Measurements from ENCODE around the gene MSX1. TPM values are rescaled to one million over a fixed set of nuclear protein-coding genes. Genes with fewer than 3 reads are reported as not detected.

Gene MSX1
- total RNA-seq, 1 donor from 2014 or later: not detected

DNA sequence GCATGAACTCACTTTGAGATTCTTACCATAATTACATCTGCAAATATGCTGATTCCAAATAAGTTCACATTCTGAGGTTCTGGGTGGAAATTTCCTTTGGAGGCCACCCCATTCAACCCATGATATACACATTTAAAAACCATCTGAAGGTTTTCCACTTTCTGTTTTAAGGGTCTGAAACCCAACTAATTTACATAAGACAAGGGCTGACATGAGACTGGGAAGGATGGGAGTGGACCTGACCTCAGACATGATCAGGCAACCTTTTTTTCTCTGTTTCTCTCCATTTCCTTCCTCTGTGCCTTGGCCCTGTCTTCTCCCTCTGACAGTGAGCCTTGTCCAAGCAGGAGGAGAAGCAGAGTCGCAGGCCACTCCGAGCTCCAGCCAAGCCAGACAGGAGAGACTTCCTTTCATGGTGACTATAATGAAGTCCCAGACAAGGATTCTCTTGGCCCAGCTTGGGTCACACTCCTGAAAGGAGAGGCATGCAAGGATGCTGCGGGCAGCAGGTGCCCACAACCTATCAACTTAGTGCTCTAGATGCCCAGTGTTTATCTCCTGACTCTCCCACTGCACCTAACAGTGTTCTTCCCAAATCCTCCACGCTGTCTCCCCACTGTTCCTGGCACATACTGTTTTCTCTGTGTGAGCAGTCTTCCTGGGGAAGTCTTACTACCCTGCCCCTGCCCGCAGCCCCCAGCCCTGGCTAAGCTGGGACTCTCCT lies 39.9 kb downstream of the MSX1 start:
- H3K36me3 Mint-ChIP-seq: no peaks in the 10 kb centered on the region
- no peak overlapping the region for H3K27ac Mint-ChIP-seq
- Histone ChIP-seq H3K4me1 (no peaks in the 10 kb centered on the region), H2AFZ (replicated peaks) (no peak overlapping the region), H3K27me3 (peaks cover 43% of the 10 kb centered on the region), H3K4me3 (no peak overlapping the region), H3K27ac (no peak overlapping the region), H3K36me3 (no peaks in the 10 kb centered on the region), H3F3A (ENCODE audit: low read depth) (no peaks in the 10 kb centered on the region), H3K79me2 (ENCODE audit: low read depth) (no peaks in the 10 kb centered on the region), H3K9ac (no peak overlapping the region), H3K4me2 (no peak overlapping the region), H3K9me3 (ENCODE audit: low read depth) (no peaks in the 10 kb centered on the region), H4K20me1 (ENCODE audit: low read depth) (no peaks in the 10 kb centered on the region)
- H3K27me3 Mint-ChIP-seq (ENCODE audit: insufficient read depth, low read depth): peaks cover 2% of the 10 kb centered on the region
- DNase-seq (ENCODE audit: low spot score): no peak
- H3K4me3 Mint-ChIP-seq: no peak overlapping the region
- no peaks in the 10 kb centered on the region for H3K4me1 Mint-ChIP-seq
- TF ChIP-seq EZH2phosphoT487 (IDR thresholded peaks at IDR 0.05) (no peak), CTCF (IDR thresholded peaks at IDR 0.05) (no peak), EZH2 (IDR thresholded peaks at IDR 0.05) (no peak)
- H3K9me3 Mint-ChIP-seq: peaks cover 5% of the 10 kb centered on the region

GRCh38 chr4:4901877-4902276 lies 42.4 kb downstream of the MSX1 start:
- H3K4me1 ChIP-seq: no peaks in the 10 kb centered on the region
- DNase-seq (ENCODE audit: low spot score): peak; percentile 23
- Mint-ChIP-seq H3K9me3 (peaks cover 5% of the 10 kb centered on the region), H3K4me3 (no peak overlapping the region), H3K27ac (no peak overlapping the region), H3K4me1 (no peaks in the 10 kb centered on the region), H3K27me3 (ENCODE audit: insufficient read depth, low read depth) (no peaks in the 10 kb centered on the region), H3K36me3 (no peaks in the 10 kb centered on the region)
- no peaks in the 10 kb centered on the region for H3K36me3 ChIP-seq
- no peaks in the 10 kb centered on the region for H3K79me2 ChIP-seq (ENCODE audit: low read depth)
- no peak overlapping the region for H3K4me3 ChIP-seq
- peaks cover 51% of the 10 kb centered on the region for H3K27me3 ChIP-seq
- no peaks in the 10 kb centered on the region for H3K9me3 ChIP-seq (ENCODE audit: low read depth)
- no peak overlapping the region for H3K9ac ChIP-seq
- no peak overlapping the region for H2AFZ ChIP-seq (replicated peaks)
- no peak for TF ChIP-seq EZH2 (IDR thresholded peaks at IDR 0.05)
- TF ChIP-seq CTCF (IDR thresholded peaks at IDR 0.05): peak; percentile 48
- no peaks in the 10 kb centered on the region for H3F3A ChIP-seq (ENCODE audit: low read depth)
- H3K4me2 ChIP-seq: no peak overlapping the region
- H3K27ac ChIP-seq: no peak overlapping the region
- no peaks in the 10 kb centered on the region for H4K20me1 ChIP-seq (ENCODE audit: low read depth)

GRCh38 chr4:4912155-4912554 lies 52.7 kb downstream of the MSX1 start:
- peaks cover 9% of the 10 kb centered on the region for H3K27me3 Mint-ChIP-seq (ENCODE audit: insufficient read depth, low read depth)
- Histone ChIP-seq H3K27ac (no peak overlapping the region), H4K20me1 (ENCODE audit: low read depth) (no peaks in the 10 kb centered on the region), H3K4me3 (no peak overlapping the region), H3K9me3 (ENCODE audit: low read depth) (no peaks in the 10 kb centered on the region), H3F3A (ENCODE audit: low read depth) (no peaks in the 10 kb centered on the region), H3K9ac (no peak overlapping the region), H3K27me3 (peaks cover 34% of the 10 kb centered on the region), H3K4me1 (no peaks in the 10 kb centered on the region), H3K4me2 (no peak overlapping the region), H3K79me2 (ENCODE audit: low read depth) (no peaks in the 10 kb centered on the region), H2AFZ (replicated peaks) (no peak overlapping the region), H3K36me3 (no peaks in the 10 kb centered on the region)
- DNase-seq (ENCODE audit: low spot score): no peak
- TF ChIP-seq EZH2phosphoT487 (IDR thresholded peaks at IDR 0.05) (no peak), EZH2 (IDR thresholded peaks at IDR 0.05) (no peak), CTCF (IDR thresholded peaks at IDR 0.05) (no peak)
- H3K36me3 Mint-ChIP-seq: no peaks in the 10 kb centered on the region
- H3K4me1 Mint-ChIP-seq: no peaks in the 10 kb centered on the region
- peaks cover 6% of the 10 kb centered on the region for H3K9me3 Mint-ChIP-seq
- H3K4me3 Mint-ChIP-seq: no peak overlapping the region
- H3K27ac Mint-ChIP-seq: no peak overlapping the region

All from neural progenitor cell (in vitro differentiated cells).